ENCODE data around the gene TPSB2. TPM values are rescaled to one million over a fixed set of nuclear protein-coding genes. Genes with fewer than 3 reads are reported as not detected.
"Not testable (repeated sequence)": the region's sequence is repeated elsewhere in the genome, so short reads cannot be mapped to it uniquely, and the experiment has no call there.

The TPSB2 gene
- total and polyA plus RNA-seq, 7 donors = 1.9 to 14.2 (median 3.3) TPM

DNA sequence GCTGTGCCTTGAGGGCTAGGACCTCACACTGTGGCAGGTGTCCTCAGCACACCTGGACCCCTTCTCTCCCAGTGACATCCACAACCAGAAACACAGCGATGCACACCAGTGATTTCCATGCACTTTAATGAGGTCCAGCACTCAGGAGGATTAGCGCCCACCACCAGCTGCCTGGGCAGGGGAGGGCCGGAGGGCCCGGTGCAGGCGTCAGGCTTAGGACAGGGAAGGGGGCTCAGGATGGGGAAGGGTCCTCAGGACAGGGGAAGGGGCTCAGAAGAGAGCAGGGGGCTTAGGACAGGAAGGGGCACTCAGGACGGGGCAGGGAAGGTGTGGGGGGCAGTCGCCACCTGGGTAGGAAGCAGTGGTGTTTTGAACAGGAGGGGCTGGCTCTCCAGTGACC lies 1.8 kb downstream of the TPSB2 start:
- H3K27me3 ChIP-seq (ENCODE audit: insufficient read depth in 3 of 3, low read length in 2 of 3); H3K9me3 ChIP-seq; H3K4me1 ChIP-seq; H3K36me3 ChIP-seq (ENCODE audit: insufficient read depth in 1 of 2, low read depth in 1 of 2); H3K27ac ChIP-seq; H3K4me3 ChIP-seq; ATAC-seq; intact Hi-C loops (cut with DNase I): not testable (repeated sequence)
- peak in 1 of 2 donors; percentile 35 for DNase-seq
- WGBS, 3 donors = 55 to 63% (median 61%) methylated on average over 4 to 6 of the region's 7 CpGs

GRCh38 chr16:1226692-1227091 lies 3.3 kb downstream of the TPSB2 start:
- H3K4me1 ChIP-seq; H3K9me3 ChIP-seq; intact Hi-C loops (cut with DNase I); H3K4me3 ChIP-seq; H3K27me3 ChIP-seq (ENCODE audit: insufficient read depth in 3 of 3, low read length in 2 of 3); H3K36me3 ChIP-seq (ENCODE audit: insufficient read depth in 1 of 2, low read depth in 1 of 2); H3K27ac ChIP-seq; ATAC-seq: not testable (repeated sequence)
- WGBS, 3 donors = 28 to 44% (median 40%) methylated on average over 7 to 13 of the region's 14 CpGs
- peak in 1 of 2 donors; percentile 40 for DNase-seq

GRCh38 chr16:1225728-1226311 lies 4.2 kb downstream of the TPSB2 start:
- H3K4me1 ChIP-seq; H3K27me3 ChIP-seq (ENCODE audit: insufficient read depth in 3 of 3, low read length in 2 of 3); H3K9me3 ChIP-seq; H3K27ac ChIP-seq; intact Hi-C loops (cut with DNase I); ATAC-seq; H3K4me3 ChIP-seq; H3K36me3 ChIP-seq (ENCODE audit: insufficient read depth in 1 of 2, low read depth in 1 of 2): not testable (repeated sequence)
- WGBS, 3 donors = 46 to 54% (median 50%) methylated on average over 21 to 24 of the region's 24 CpGs
- peak in 1 of 2 donors; percentile 59 for DNase-seq

- TF ChIP-seq, protein P1, sequence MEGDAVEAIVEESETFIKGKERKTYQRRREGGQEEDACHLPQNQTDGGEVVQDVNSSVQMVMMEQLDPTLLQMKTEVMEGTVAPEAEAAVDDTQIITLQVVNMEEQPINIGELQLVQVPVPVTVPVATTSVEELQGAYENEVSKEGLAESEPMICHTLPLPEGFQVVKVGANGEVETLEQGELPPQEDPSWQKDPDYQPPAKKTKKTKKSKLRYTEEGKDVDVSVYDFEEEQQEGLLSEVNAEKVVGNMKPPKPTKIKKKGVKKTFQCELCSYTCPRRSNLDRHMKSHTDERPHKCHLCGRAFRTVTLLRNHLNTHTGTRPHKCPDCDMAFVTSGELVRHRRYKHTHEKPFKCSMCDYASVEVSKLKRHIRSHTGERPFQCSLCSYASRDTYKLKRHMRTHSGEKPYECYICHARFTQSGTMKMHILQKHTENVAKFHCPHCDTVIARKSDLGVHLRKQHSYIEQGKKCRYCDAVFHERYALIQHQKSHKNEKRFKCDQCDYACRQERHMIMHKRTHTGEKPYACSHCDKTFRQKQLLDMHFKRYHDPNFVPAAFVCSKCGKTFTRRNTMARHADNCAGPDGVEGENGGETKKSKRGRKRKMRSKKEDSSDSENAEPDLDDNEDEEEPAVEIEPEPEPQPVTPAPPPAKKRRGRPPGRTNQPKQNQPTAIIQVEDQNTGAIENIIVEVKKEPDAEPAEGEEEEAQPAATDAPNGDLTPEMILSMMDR (IDR thresholded peaks at IDR 0.05) = no peak
- H3K4me3 ChIP-seq = no peak within 1 kb of the TSS
- intact Hi-C loops (cut with DNase I) = no loop called here
- H3K27me3 ChIP-seq (ENCODE audit: insufficient read depth in 3 of 3, low read length in 2 of 3) = peaks cover 0 to 15% (median 2%) of the 10 kb centered on the region in 3 donors
- no peaks in the 10 kb centered on the region for H3K36me3 ChIP-seq (ENCODE audit: insufficient read depth in 1 of 2, low read depth in 1 of 2)
- peak in 1 of 2 donors; percentile 49 for DNase-seq
- no peaks in the 10 kb centered on the region for H3K4me1 ChIP-seq
- WGBS, 3 donors = 52 to 78% (median 60%) methylated on average over 9 to 10 of the region's 10 CpGs
- no peak within 1 kb of the TSS for H3K27ac ChIP-seq
- no peak for ATAC-seq
- no peaks in the 10 kb centered on the region for H3K9me3 ChIP-seq
Measured at GRCh38 chr16:1225051-1225451, 4.9 kb downstream of the TPSB2 start, which contains the start of gene TPSG1. Gene TPSG1 (minus strand): TSS chr16:1225268. CDS start chr16:1225252, 16 bp downstream.

GRCh38 chr16:1224558-1224957 lies 5.4 kb downstream of the TPSB2 start:
- no peak overlapping the region for H3K4me3 ChIP-seq
- no peaks in the 10 kb centered on the region for H3K36me3 ChIP-seq (ENCODE audit: insufficient read depth in 1 of 2, low read depth in 1 of 2)
- ATAC-seq (no peak), DNase-seq (peak in 1 of 2 donors; percentile 39)
- H3K27me3 ChIP-seq (ENCODE audit: insufficient read depth in 3 of 3, low read length in 2 of 3) = peaks cover 0 to 20% (median 2%) of the 10 kb centered on the region in 3 donors
- TF ChIP-seq, protein P1 (IDR thresholded peaks at IDR 0.05) = no peak
- H3K4me1 ChIP-seq = no peaks in the 10 kb centered on the region
- intact Hi-C loops (cut with DNase I) = no loop called here
- H3K9me3 ChIP-seq = no peaks in the 10 kb centered on the region
- H3K27ac ChIP-seq = no peak overlapping the region
- 61 to 78% (median 72%) methylated on average over 5 to 9 of the region's 9 CpGs for WGBS, 3 donors

DNA sequence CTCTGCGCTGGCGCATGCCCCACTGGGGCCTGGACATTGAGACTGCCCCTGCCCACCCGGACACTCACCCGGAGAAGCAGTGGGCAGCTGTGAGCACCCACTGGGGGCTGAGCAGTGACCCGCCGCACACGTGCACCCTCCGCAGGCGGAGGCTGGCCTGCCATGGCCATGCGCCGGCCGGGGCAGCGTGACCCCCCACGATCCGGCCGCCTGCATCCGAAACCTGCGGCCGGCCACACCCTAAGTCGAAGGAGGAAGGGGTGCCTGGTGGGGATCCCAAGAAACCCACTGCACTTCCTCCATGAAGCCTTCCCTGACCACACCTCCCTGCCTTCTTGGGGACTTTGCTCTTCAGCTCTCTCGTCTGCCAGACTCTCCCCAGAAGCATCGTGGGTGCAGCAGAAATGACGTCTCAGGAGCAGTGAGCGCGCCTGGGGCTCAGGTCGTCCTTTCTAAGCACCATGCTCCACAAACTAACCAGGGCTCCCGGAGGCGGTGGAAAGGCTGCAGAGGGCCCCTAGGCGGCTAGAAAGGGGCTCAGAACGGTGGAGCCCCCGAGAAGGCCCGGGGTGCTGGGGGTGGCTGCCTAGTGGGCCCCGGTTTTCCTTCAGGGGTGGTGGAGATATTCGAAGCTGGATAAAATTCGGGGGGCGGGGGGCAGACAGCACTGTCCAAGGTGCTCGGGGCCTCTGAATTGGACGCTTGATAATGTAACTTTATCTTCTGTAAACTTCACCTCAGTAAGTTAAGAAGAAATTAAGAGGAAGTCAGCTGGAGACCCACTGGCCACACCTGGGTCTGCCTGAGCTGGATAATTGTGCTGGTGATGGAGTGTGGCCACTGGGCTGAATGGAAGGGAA lies 6.4 kb downstream of the TPSB2 start:
- no peak overlapping the region for H3K27ac ChIP-seq
- DNase-seq (peak in 1 of 2 donors; percentile 39), ATAC-seq (no peak)
- no peaks in the 10 kb centered on the region for H3K9me3 ChIP-seq
- H3K36me3 ChIP-seq (ENCODE audit: insufficient read depth in 1 of 2, low read depth in 1 of 2) = no peaks in the 10 kb centered on the region
- H3K4me3 ChIP-seq = no peak overlapping the region
- TF ChIP-seq, protein P1 (IDR thresholded peaks at IDR 0.05) = no peak
- WGBS, 3 donors = 79 to 83% (median 83%) methylated on average over 31 to 38 of the region's 38 CpGs
- intact Hi-C loops (cut with DNase I) = no loop called here
- H3K4me1 ChIP-seq = no peaks in the 10 kb centered on the region
- H3K27me3 ChIP-seq (ENCODE audit: insufficient read depth in 3 of 3, low read length in 2 of 3) = peaks cover 0 to 23% (median 5%) of the 10 kb centered on the region in 3 donors

Data from psoas muscle (tissue), 8 donors.